ENCODE data around the gene ZNF106.

Gene ZNF106

GRCh38 chr15:42404461-42405235, 86.3 kb downstream of the ZNF106 start:
- no peak for DNase-seq

GRCh38 chr15:42403389-42403788, 87.6 kb downstream of the ZNF106 start:
- DNase-seq, result no peak

- no peak for DNase-seq
These were observed 88.3 kb downstream of the ZNF106 start for GRCh38 chr15:42402455-42403205.

- no peak for DNase-seq
These were observed 89.1 kb downstream of the ZNF106 start for GRCh38 chr15:42401544-42402454.

- no peak for DNase-seq
These were observed 95.1 kb downstream of the ZNF106 start for GRCh38 chr15:42395838-42396237.

GRCh38 chr15:42394106-42394505, 96.8 kb downstream of the ZNF106 start:
- DNase-seq, result no peak

GRCh38 chr15:42392309-42393024, 98.5 kb downstream of the ZNF106 start:
- no peak for DNase-seq

GRCh38 chr15:42387603-42388002, 103.3 kb downstream of the ZNF106 start:
- no peak for DNase-seq

- DNase-seq, result no peak
These were observed 104.8 kb downstream of the ZNF106 start for GRCh38 chr15:42385980-42386700.

GRCh38 chr15:42385206-42385979, 105.5 kb downstream of the ZNF106 start:
- peak; percentile 53 to 86 for DNase-seq

GRCh38 chr15:42384597-42384996, 106.3 kb downstream of the ZNF106 start:
- no peak for DNase-seq

GRCh38 chr15:42378011-42378410, 112.9 kb downstream of the ZNF106 start:
- DNase-seq, result no peak

GRCh38 chr15:42375941-42376340, 115.0 kb downstream of the ZNF106 start:
- no peak for DNase-seq

GRCh38 chr15:42375252-42375651, 115.7 kb downstream of the ZNF106 start:
- DNase-seq, result no peak

- no peak for DNase-seq
These were observed 116.1 kb downstream of the ZNF106 start for GRCh38 chr15:42374810-42375209.

GRCh38 chr15:42373936-42374335, 117.0 kb downstream of the ZNF106 start:
- DNase-seq, result no peak

- no peak for DNase-seq
These were observed 117.7 kb downstream of the ZNF106 start for GRCh38 chr15:42373274-42373673.

GRCh38 chr15:42371096-42371495, 119.8 kb downstream of the ZNF106 start:
- DNase-seq, result peak in 1 of 2 experiments; percentile 15

- no peak for DNase-seq
These were observed 122.8 kb downstream of the ZNF106 start for GRCh38 chr15:42368096-42368495.

- DNase-seq, result no peak
These were observed 123.9 kb downstream of the ZNF106 start for GRCh38 chr15:42367041-42367440.

Data from NCI-H526 (cell line).